SIG-M5 (cell line): ENCODE measurements around the gene ACSS2.

Source experiments
- DNase-seq: peaks from one replicate; lab custom pipeline; 2025; lab: John Stamatoyannopoulos, UW

ACSS2 gene

DNA sequence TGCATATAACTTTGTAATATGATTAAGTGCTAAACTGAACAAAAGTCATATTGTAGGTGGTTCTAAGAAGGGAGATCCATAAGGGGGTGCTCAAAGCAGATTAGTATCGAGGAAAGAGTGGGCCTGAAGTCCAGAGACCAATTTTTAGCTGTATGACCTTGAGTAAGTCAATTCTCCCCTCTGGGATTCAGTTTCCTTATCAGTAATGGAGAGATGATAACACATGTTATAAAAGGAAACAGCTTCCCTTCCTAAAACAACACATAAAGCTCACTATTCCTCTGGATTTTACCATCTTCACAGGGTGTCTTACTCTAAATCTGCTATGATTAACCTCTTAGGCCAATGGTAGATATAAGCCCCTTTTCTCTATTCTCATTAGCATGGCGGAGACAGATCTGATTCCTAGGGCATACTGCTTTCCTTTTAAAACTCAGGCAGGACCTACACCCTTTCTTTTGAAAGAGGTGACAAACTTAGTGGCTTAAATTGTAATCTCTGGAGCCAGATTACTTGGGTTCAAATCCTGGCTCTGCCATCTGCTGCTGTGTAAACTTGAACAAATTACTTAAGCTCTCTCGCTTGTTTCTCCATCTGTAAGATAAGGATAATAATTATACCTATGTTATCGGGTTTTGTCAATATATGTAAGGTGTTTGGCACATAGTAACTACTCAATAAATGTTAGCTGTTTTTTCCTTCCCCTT, 39.5 kb downstream of the ACSS2 start:
- DNase-seq: no peak

DNA sequence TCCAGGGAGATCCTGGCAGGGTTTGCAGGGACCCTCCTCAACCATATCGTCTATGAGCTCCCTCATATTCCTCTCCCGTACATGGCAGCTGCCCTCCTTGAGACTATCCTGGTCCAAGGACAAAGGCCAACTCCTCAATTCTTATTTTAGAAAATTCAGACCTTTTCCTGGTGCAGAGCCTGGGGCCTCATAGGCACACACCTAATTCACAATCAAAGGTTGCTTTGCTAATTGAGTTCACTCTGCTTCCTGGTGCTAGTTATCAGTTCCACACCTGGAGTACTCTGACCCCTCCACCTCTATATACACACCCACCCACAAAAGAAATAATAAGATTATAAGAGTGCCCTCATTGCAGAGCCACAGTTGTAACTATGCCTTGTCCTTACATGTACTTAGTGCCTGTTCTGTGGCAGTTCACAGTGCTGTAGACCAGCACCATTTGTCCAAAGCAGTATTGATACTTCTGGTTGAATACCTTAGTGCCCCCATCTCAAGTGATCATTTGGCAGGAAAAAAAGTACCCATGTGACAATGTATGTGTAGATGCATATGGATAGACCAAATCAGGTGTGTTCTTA, 40.5 kb downstream of the ACSS2 start:
- DNase-seq: no peak

DNA sequence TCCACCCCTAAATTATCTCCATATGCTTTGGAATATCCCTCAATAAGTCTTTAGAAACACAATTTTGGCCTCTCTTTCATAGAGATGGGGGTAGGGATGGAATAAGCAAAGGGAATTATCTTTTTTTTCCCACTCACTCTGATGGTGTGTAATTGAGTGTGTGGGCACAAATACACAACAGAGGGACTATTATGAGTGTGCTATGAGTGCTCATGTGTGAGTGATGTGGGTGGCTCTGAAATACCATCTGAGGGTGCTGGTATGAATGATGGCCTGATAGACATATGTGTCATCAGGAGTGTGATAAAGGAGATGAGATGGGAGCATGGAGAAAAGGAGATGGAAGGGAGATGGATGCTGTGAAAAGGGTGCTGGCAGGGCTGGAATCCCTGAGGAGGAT, 43.6 kb downstream of the ACSS2 start:
- no peak for DNase-seq

DNA sequence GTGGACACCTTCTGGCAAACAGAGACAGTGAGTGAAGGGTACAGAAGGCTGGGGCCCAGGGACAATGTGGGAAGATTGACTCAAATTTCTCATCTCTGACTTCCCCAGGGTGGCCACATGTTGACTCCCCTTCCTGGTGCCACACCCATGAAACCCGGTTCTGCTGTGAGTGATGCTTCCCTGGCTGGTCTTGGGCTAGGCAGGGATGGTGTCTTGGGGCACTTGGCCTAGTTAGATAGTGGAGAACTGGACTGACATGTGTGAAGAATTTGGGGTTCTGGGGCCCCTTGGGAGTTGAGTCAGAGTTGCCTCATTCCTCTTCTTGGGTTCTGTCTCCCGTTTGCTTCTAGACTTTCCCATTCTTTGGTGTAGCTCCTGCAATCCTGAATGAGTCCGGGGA, 45.0 kb downstream of the ACSS2 start:
- DNase-seq: no peak

DNA sequence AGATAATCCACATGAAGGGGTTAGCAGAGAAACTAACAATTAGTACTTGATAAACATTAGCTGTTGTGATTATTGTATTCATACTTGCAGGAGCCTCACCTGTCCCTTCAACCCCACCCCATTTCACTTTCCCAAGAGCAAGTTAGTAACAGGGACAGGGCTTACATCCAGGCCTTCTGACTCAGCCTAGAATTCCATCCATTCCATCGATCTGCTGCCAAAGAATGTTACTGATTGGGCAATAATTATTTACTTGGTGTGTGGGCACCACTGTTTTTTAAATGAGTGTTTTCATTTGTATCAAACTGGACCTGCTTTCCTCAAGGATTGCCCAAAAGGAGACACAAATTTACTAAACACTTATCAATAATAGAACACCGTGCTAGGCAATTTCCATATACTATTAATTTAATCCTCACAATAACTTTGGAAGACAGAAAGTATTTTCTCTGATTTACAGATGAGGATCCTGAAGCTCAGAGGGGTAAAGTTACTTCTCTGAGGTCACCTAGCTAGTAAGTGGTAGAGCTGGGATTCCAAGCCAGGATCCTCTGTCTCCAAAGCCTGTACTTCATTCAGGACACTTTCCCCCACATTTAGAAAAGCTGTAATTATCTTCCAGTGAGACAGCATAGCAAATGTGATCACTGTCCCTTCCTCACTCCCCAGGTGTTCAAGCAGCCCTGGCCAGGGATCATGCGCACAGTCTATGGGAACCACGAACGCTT, 46.4 kb downstream of the ACSS2 start:
- no peak for DNase-seq

DNA sequence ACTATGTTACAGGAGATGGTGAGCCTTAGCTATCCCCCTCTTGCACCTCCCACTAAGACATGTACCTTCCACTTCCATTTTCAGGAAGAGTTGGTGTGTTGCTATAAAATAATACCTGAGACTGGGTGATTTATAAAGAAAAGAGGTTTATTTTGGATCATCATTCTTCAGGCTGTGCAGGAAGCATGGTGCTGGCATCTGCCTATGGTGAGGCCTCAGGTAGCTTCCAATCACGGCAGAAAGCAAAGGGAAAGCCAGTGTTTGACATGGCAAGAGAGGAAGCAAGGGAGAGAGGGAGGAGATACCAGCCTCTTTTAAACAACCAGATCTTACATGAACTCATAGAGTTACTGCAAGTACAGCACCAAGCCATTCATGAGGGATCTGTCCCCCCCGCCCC, 47.0 kb downstream of the ACSS2 start:
- no peak for DNase-seq

DNA sequence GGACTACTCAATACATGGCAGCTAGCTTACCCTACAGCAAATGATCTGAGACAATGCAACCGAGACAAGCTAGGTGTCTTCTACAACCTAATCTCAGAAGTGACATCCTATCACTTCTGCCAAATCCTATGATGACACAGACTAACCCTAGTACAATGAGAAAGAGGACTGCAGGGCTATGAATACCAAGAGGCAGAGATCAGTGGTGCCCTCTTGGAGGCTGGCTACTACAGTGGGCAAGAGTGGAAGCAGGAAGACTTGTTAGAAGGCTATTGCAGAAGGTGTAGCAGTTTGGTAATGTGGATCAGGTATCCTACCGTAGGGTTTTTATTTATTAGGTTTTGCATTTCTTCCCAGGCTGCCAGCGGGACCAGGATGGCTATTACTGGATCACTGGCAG, 48.9 kb downstream of the ACSS2 start:
- no peak for DNase-seq

DNA sequence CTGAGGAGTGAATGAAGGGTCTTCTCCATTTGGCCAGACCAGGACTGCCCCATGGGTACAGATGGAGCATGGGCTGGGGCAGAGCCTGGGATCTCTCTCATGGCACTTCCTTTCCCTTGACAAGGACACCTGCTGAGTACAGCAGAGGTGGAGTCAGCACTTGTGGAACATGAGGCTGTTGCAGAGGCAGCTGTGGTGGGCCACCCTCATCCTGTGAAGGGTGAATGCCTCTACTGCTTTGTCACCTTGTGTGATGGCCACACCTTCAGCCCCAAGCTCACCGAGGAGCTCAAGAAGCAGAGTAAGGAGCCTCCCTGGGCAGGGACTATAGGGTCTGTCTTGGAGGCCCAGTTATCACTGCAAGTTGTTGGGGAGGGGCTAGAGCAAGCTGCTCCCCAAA, 49.6 kb downstream of the ACSS2 start:
- DNase-seq: no peak

DNA sequence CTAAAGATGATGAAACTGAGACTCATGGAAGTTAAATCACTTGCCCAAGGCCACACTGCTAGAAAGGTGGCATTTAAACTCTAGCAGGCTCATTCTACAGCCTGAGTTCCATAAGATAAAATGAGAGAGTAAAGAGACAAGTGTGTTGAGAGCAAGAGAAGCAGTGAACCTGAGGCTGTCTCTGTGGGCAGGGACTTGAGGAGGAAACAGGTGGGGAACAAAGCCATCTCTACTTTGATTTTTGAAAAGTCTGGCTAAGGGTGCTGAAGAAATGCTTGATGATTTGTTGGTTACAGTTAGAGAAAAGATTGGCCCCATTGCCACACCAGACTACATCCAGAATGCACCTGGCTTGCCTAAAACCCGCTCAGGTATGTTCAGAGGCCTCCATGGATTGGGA, 50.2 kb downstream of the ACSS2 start:
- DNase-seq: no peak

DNA sequence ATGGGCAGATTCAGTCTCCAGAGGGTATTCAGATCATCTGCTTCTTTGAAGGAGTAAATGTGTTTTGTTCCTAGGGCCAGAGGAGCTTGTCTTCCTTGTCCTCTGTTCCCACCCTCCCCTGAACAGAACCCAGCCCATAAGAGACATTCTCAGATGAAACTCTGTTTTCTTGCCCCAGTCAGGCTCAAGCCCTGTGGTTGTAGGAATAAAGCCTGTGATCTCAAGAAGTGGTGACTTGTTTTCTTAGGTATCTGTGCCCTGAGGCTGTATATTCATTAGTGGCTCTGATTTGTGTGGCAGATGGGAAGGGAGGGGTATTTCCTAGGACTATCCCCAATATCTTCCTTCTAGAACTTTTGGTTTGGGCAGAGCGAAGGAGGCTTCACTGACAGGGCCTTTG, 51.3 kb downstream of the ACSS2 start:
- no peak for DNase-seq

DNA sequence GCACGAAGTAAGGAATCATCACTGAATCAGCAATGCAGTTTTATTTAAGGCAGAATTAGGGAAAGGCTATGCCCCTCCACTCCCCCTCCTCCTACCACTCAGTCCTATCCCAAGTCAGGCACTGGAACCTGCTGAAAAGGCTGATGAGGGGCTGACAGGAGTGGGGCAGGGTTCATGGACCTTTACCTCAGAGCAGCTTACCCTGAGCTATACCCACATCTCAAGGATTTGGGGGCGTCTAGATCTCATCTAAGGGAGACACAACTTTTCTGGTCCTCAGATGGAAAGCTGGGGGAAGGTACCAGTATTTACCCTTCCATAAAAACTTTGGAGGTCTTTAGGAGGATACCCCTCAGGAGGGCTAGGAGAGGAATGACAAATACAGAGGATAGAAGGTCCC, 52.0 kb downstream of the ACSS2 start:
- no peak for DNase-seq

DNA sequence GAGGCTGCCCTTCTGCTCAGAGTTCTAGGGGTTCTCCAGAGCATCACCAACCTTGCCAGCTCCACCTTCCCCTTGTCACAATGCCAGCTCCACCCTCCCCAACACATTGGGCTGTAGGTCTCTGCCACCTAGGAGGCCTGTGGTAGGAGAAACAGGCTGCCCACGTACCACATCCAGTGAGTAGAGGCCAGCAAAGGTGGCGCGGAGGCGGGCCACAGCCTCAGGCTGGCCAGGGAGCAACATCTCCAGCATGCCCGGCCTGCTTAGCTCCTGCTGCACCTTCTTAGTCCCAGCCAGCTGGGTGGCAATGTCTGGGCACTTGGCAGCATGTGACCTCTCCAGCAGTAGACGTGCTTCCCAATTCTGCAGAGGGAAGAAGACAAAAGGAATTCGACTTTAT, 55.4 kb downstream of the ACSS2 start:
- DNase-seq: no peak

DNA sequence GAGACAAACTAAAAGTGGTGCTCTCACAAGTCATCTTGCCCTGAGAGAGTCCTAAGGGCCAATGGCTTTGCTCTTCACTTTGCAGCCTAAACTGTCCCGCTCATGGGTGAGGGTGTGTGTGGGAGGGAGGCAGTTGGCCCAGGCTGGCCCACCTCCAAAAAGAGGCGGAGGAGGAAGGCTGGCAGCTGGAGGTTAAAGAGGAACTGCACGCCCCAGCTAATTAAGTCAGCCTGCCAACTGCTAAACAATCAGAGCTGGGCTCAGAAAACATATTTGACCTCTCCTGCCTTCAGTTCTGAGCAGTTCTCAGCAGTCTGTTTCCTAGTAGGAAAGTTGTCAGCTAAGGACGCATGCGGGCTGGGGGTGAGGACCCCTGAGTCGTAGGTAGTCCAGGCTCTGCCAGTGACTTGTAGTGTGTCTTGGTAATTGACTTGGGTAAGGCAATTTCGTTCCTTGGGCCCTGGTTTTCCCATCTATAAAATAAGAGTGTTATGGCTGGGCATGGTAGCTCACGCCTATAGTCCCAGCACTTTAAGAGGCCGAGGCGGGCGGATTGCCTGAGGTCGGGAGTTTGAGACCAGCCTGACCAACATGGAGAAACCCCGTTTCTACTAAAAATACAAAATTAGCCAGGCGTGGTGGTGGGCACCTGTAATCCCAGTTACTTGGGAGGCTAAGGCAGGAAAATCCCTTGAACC, 62.2 kb downstream of the ACSS2 start:
- no peak for DNase-seq

DNA sequence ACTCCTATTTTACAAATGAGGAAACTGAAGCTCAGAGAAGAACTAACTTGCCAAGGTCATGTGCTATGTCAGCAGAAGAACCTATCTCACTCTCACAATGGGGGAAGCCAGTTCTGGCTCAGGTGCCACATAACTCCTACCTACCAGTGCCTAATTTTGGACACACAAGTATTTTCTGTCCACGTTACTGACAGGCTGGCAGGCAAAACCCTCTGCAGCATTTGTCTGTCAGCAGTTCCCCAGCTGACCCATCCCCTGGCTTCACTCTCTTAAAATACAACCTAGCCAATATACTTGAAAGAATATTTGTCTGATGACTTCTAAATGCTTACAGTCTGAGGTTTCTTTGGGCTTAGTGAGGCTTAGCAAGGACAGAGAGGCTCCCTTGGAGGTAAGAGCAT, 63.7 kb downstream of the ACSS2 start:
- no peak for DNase-seq

DNA sequence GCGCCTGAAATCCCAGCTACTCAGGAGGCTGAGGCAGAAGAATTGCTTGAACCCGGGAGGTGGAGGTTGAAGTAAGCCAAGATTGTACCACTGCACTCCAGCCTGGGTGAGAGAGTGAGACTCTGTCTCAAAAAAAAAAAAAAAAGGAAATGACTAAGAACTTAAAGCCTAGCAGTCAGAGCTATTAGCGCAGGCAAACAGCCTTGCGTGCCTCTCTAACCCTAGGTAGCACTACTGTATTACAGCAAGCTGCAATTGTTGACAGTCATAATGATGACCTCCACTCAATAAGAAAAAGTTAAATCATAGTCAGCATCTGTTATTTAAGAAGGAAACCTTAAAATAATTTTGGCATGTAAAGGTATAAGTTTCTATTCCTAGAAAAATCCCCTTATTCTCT, 64.8 kb downstream of the ACSS2 start:
- DNase-seq: no peak

DNA sequence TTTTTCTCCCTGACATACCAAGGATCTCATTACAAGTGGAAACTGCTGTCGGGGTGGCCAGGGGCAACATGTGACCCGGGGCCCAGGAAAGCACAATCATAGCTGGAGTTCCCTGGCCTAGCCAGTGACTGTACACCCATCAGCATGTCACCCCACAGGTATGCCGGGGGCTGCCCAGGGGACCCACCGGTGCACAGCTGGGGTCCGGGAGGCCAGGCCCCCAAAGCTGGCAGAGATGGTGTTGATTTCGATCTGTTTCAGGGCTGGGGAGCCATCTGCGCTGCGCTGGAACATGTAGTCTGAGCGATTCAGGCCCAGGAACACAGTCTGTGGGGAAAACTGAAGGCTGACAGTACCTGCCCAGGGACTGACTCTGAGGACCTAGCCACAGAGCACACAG, 65.9 kb downstream of the ACSS2 start:
- no peak for DNase-seq

DNA sequence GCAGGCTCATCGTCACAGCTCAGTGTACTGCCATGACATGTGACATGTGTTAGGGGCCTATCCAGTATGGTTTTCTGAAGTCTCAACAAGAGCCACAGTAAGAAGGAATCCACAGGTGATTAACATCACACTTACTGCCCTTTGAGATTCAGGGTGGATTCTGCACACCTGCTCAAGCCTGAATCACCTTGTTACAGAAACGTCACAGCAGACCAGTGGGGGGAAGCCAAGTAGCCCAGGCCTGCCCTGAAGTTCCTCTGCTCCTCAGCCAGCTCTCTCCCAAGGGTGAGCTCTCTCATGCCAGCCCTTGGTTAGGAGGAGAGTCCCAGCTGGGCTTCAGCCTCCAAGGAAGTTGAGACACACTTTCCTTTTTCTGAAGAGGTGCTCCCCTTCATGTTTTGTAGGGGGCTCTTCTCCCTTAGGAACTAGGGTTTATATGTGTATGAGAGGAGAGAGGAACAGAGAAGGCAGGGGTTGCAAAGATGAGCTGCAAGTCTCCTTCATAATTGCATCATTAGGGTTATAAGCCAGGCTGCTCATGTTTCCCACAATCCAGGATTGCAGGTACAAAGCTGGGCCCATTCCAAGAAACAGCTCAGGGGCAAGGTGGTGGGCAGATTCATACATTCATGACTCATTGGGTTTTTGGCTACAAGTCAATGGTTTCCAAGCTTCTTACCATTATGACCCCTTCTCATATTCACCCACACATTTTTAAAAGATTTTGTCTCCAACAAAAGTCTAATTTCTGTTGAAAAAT, 67.6 kb downstream of the ACSS2 start:
- DNase-seq: no peak

DNA sequence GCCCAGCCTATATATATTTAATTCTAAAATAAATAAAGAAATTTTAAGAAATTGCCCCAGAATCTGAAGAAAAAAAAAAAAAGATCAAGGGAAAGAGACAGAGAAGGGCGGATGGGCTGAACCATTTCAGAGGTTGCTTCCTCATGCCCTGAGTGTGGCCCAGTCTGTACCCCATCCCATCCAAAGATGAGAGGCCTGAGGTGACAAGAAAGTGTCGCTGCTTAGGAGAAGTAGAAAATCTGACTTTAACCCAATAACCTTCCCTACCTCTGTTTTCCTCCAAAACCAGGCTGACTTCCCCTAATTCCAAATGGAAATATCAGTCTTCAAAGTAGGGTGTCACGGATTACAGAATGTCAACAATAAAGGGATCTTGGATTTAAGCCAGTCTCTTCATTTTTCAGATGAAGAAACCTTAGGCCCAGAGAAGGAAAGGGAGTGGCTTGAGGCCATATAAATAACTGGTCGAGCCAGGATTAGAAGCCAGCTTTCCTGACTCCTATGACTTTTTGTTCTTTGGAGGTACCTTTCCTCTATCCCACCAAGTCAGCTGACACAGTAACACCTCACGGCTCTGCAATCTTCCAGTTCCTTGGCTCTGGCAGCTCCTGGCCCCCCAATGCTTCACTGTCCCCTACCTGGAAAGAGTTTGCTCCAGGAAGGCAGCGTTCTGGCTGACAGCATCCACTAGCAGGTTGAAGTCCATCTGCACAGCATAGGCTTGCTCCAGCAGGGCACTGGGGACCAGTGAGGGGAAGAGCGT, 69.1 kb downstream of the ACSS2 start:
- DNase-seq: no peak

DNA sequence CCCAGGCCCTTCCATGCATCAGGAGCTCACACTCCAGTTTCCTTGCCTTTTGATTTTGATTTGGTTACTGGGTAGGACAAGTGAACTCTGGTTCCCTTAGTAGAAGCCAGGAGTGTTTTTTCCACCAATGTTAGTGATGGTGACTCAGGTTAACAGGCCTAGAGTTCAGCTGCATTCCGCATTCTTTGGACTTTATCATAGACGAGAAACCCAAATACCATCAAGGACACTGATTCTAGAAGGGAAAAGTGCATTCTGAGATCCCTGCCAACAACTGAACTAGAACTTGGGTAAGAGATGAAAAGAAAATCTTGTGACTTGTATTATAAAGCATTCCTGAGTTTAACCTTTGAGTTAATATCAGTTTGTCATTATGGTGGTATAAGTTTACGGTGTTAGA, 70.2 kb downstream of the ACSS2 start:
- no peak for DNase-seq

DNA sequence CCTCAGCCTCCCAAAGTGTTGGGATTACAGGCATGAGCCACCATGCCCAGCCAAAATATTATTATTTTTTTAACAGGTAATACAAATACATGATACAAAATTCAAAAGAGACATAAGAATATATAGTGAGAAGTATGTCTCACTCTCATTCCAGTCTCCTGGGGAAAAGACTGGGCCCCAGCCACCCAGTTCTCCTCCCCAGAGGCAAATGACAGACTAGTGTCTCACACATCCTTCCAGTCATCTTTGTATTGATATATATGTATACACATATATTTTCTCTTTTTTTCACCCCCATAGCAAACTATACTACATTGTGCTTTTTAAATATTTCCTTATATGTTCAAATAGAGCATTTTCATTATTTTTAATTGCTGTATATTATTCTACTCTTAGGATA, 70.9 kb downstream of the ACSS2 start:
- DNase-seq: no peak

DNA sequence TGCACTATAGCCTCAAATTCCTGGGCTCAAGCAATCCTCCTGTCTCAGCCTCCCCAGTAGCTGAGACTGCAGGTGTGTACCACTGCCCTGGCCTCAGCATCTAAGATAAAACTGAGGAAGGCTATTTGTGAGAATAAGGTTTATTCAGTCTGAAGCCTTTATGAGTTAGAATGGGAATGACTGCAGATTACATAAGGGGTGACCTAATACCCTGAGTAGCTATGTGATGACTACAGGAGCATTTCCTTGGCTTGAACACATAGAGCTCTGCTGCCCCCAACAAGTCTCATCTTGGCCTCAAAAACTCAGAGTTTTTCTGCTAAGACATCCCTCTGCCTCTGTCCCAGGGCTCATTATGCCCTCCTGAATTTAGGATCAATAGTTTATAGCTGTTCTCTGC, 71.6 kb downstream of the ACSS2 start:
- DNase-seq: no peak

DNA sequence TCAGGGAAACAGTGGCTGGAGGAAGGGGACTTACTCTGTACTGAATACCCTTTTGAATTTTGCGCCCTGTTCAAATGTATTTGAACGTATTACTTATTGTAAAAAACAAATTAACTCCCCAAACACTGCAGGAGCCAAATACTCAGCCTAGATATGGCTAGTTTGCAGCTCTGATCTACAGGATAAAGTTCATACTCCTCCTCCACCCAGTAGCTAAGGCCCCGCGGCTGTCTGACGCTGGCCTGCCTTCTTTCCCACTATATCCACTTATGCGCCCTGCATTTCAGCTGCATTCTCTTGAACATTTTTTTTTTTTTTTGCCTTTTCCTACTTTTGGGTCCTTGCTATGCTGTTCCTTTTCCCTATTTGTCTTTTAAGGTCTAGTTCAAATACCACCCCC, 72.7 kb downstream of the ACSS2 start:
- no peak for DNase-seq
